NCI-H526 treated with DMSO at 0.1 percent for 48 hours (cell line): ENCODE data around the gene SFXN5.

Experiments used
- DNase-seq: peaks from one replicate; lab custom pipeline; 2025; lab: John Stamatoyannopoulos, UW

Gene SFXN5

GRCh38 chr2:73020657-73021370 is 50.7 kb downstream of the SFXN5 start:
- no peak for DNase-seq

DNA sequence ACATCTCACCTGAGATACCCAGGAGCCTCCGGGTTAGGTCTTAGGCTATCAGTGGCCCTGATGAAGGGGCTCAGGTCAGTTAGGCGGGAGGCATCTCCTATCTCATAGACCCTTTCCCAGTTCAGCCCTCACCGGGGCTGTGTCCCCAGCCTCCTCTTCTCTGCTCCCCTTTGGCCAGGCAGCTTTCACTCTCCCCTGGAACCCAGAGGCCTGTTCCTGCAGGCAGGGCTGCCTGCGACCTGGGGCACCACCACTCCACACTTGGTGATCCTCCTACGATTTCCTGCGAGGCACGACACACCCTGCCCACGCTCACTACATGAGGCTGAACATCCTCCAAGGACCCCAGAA is 51.2 kb downstream of the SFXN5 start:
- DNase-seq = no peak

- peak; percentile 22 for DNase-seq
These were observed 53.2 kb downstream of the SFXN5 start for GRCh38 chr2:73018188-73018825.

DNA sequence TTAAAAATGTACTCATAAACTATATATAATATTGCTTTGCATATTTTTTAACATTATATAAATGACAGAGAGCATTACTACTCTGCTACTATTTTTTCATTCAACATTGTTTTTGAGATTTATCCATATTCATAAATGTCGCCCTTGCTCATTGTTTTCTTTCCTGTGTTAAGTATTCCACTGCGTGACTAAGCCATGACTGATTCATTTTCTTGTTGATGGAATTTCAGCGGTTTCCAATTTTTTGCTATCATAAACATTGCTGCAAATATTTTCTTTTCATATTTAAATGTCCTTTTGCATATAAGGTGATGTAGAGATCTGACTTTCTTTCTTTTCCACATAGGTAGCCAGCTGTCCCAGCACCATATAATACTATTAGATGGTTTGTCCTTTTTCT is 57.6 kb downstream of the SFXN5 start:
- peak; percentile 26 for DNase-seq

DNA sequence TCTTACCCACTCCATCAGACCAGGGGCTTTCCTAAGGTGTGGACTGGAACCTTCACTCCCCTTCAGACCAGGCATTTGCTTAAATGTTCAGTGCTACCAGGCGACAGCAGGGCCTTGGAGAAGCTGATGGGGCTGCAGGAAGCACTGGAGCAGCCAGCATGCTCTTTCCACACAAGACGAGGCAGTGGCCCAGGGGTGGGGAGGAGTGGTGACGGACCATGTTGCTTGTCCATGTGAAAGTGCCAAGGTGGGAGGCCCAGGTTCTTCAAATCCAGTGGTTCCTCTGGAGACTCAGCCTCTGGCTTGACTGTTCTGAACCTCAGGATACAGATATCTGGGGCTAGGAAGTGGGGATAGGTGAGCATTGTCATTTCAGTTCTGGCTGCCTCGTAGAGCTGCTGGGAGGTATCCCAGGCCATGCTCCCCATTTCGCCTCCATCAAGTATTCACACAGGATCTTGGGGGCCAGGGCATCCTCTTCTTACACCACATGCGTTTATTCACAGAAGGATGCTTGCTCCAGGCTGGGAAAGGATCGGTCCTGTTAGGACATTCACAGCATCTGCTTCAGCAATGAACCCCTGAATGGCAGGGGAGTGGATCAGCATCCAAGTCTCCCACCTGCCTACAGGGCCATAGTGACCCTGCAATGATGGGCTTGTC is 62.2 kb downstream of the SFXN5 start:
- no peak for DNase-seq

GRCh38 chr2:73008766-73009135 is 62.8 kb downstream of the SFXN5 start:
- DNase-seq = no peak

DNA sequence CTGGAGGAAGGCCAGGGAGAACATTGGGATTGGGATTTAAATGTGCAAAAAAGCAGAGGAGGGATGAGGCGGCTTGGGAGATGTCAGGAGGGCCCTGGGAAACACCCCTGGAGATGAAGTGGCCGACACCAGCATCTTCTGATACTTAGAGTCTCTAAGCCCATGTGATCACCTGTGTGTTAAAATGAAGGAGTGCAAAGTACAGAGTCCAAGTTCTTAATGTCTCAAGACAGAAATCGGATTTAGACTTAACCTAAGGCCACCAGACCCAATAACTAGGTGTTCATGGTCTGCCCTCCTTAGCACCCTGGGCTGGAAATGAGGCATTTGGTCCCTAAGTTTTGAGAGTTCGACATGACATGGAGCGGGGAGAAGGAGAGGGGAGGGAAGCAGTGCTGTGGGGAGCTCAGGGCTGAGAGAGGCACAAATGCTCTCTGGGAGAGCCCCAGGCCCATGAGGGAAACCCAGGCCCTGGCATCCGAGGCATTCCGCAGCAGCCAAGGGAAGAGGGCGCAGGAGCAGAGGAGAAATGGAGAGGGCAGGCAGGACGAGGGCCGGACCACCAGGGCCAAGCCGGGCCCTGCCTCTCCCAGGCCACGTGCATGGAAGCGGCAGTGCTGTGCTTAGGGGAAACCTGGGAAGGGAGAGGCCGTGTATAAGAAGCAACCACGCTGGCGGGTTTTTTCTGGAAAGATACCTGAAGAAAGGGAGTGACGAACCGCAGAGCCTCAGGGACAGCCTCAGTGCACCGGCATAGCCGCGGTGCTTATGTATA is 63.3 kb downstream of the SFXN5 start:
- DNase-seq = no peak

DNA sequence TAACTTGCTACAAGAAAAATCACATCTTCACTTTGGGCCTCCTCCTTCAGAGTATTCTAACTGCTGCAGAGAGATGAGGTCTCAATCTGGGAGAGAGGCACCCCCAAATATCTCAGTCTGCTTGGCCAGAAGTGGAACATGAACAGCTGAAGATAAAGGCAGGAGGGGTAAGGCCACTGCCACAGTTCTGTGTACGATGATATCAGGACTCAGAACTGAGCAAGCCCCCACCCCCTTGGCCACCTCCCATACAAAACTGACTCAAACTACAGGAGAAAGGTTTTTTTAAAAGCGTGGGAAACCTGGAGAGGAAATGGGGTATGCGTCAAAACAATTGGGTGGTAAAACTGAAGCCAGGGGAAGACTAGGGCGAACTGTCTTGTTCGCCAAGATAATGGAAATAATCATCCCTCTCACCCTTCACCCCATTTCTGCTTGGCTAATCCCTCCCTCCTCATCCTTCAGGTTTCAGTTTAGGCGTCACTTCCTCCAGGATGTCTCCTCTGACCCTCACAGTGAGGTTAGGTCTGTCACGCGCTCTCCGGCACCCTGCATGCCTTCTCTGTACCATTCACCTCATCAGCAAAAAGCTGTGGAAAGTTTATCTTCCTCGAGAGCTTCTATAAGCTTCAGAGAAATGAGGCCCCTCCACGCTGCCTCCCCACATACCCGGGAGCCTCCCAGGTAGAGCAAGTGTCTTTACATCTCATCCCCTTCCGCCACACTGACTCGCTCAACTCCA is 64.4 kb downstream of the SFXN5 start:
- no peak for DNase-seq

DNA sequence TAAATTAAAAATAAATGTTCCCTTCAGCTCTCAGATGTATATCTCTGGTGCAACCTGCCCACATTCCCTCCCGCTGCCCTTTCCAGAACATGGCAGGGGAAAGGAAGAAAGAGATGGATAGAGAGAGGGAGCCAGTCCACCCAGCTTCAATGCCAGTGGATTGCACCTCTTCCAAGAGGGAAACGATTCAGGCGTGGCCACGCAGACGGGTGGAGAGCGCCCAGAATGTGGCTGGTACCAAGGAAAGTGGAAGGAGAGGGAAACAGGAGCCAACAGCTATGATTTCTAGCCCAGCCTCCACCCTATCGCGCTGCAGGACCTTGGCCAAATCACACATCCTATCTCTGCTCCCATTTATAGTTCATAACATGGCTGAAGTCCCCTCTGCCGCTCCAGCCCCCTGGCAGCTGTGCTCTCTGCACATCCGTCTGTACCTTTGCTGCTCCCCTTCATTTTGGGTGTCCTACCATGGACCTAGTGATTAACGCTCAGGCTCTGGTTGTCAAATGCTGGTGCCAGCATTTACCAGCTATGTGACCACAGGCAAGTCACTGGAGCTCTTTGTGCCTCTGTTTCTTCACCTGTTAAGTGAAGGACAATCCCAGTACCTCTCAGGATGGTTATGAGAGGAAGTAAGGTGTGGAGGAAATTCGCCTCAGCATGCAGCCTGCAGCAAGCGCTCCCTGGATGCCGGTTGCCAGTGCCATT is 66.5 kb downstream of the SFXN5 start:
- no peak for DNase-seq

DNA sequence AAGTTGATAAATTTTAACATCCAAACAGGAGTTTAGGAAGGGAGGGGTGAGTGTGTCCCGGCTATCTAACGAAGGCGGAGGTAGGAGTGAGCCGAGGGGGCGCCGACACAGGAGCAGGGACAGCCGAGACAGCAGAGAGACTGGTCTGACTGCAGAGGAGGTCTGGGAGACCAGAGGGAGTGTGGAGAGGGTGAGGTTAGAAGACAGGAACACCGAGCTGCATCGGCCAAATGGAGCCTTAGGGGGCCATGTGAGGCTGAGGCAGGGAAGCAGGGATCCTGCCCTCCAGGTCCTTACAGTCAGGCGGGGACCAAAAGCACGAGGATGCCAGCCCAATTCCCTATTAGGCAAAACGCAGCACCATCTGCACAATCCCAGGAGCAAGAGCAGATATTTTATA is 67.0 kb downstream of the SFXN5 start:
- DNase-seq = no peak

GRCh38 chr2:73003027-73003426 is 68.5 kb downstream of the SFXN5 start:
- DNase-seq = no peak

GRCh38 chr2:73000808-73001570 is 70.5 kb downstream of the SFXN5 start:
- no peak for DNase-seq

DNA sequence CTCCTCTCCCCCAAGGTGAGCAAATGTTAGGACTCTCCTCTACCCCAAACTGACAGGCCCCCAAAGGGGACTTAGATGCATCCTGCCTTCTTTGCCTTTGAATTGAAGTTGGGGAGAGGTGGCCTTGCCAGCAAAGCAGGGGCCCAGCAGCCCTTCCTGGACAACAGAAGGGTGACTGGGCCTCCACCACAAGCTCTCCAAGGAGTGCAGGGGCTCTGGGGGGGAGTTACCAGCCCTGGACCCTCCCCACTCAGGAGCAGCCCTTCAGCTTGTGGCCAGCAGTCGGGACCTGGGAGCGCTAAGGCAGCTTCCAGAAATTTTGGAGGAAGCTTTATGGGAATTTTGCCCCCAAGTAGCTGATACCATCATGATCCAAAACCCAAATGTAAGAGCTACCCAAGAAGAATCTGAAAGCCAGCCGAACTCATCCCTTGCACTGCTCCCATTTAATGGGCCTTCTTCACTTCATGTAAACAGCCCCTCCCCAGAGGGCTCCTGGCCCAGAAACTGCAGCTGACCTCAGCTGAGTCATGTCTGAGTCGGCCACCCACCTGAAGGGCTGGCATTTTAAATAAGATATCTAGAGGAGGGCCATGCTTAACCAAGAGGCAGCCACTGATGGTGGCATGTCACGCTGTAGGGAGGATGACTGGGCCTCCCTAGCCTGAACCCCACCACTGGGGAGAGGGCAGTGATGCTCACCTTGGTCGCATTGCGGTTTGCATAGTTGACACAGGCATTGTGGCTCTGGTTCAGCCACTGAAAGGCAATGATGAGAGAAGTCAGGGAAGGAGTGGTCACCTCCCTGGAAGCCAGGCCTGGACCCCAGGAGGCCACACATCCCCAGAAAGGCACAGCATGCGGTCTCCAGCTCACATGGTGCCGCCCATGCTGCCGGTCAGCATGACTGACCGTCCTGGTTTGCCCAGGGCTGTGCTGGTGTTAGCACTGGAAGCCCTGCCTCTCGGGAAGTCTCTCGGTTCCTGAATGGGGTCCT is 71.5 kb downstream of the SFXN5 start:
- DNase-seq = no peak

DNA sequence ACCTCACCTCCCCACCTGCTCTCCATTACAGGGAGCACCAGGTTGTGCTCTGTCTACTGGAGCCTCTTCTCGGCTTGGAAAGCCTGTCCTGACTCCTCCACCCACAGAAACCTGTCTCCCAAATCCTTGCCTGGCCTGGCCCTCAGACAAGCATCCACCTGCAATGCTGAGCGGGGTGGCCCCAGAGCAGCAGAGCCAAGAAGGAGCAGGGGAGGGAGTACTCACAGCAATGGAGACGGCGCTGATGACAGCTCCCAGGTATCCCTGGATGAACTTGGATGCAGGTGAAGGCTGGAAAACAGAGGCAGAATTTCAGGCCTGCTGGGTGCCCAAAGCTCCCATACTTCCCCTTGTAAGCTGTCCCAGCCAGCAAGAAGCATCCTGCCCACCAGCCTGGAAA is 72.8 kb downstream of the SFXN5 start:
- no peak for DNase-seq

- no peak for DNase-seq
These were observed 73.3 kb downstream of the SFXN5 start for GRCh38 chr2:72998234-72998651.

DNA sequence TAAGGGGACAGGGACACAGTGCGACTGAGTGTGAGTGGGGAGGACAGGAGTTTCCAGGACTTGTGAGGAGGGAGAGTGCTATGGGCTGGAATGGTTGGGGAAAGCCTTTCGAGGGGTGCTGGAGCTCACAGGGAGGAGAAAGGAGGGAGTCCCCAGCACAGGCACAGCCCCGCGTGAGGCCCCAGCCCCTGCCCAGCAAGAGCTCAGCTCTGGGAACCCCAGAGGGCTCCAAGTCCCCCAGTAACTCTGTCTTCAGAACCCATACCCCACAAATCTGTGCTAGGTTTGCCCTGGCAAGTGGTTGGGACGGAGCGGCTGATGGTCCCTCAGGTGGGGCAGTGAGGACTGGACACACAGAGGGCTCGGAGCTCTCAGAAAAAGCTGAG is 75.4 kb downstream of the SFXN5 start:
- DNase-seq = no peak

GRCh38 chr2:72995430-72996116 is 75.9 kb downstream of the SFXN5 start:
- no peak for DNase-seq

- DNase-seq = no peak
These were observed 76.5 kb downstream of the SFXN5 start for GRCh38 chr2:72994991-72995380.
